Body of pancreas (tissue), 4 donors: ENCODE data around the gene INF2.

Source experiments
- CTCF ChIP-seq, 7 experiments: fragments of 450-650 bp in 4 of 7; fragments of 200-600 bp in 3 of 7; sonication (generic) in 3 of 7; IDR thresholded peaks; one replicate each; pipeline ENCODE4 v1.5.1; 2016 to 2019; ENCODE audit warnings: antibody characterized with exemption in 7 of 7
- POLR2A ChIP-seq, 3 donors: fragments of 450-650 bp; IDR thresholded peaks; one replicate each; pipeline ENCODE4 v1.6.1; 2016; ENCODE audit warnings: antibody characterized with exemption in 3 of 3, mild to moderate bottlenecking in 2 of 3

- TF ChIP-seq CTCF (IDR thresholded peaks at IDR 0.05) (no peak), POLR2A (IDR thresholded peaks at IDR 0.05) (no peak)
Observed at GRCh38 chr14:104718871-104719270, 29.5 kb downstream of the INF2 start.
